Tibial nerve (tissue), 4 donors: ENCODE data around the gene ZBTB37. TPM values are rescaled to one million over a fixed set of nuclear protein-coding genes. Genes with fewer than 3 reads are reported as not detected.

Experiments
- DNase-seq, 2 donors: peaks; one replicate each; pipeline ENCODE4 v3.0.0-alpha.2; 2019; ENCODE audit warnings: low spot score in 2 of 2
- H3K27ac ChIP-seq, 4 donors: fragments of 200-600 bp; sonication (generic) in 3 of 4; one replicate each; pipeline ENCODE4 v1.5.1; 2017 to 2019; ENCODE audit warnings: mild to moderate bottlenecking in 1 of 4
- H3K27me3 ChIP-seq, 2 donors: fragments of 200-600 bp; sonication (generic) in 1 of 2; one replicate each; pipeline versions ENCODE4 v1.5.1 to v1.6.0; 2017 to 2019
- H3K36me3 ChIP-seq, 3 donors: fragments of 200-600 bp; sonication (generic); one replicate each; pipeline ENCODE4 v1.5.1; 2018 to 2019
- H3K4me1 ChIP-seq, 4 donors: fragments of 200-600 bp; sonication (generic) in 3 of 4; one replicate each; pipeline ENCODE4 v1.5.1; 2017 to 2019
- H3K4me3 ChIP-seq, 4 donors: fragments of 200-600 bp; sonication (generic) in 3 of 4; one replicate each; pipeline ENCODE4 v1.5.1; 2017 to 2019; ENCODE audit warnings: mild to moderate bottlenecking in 1 of 4, moderate library complexity in 1 of 4
- H3K9me3 ChIP-seq, 4 donors: fragments of 200-600 bp; sonication (generic) in 3 of 4; one replicate each; pipeline ENCODE4 v1.5.1; 2017 to 2019
- EP300 ChIP-seq, 2 donors: sonication (generic); formaldehyde crosslinking; IDR thresholded peaks; one replicate each; pipeline ENCODE4 v1.6.1; 2017; ENCODE audit warnings: antibody characterized with exemption in 2 of 2, mild to moderate bottlenecking in 1 of 2
- POLR2A ChIP-seq, 2 donors: fragments of 450-650 bp; IDR thresholded peaks; one replicate each; pipeline ENCODE4 v1.6.1; 2017; ENCODE audit warnings: antibody characterized with exemption in 2 of 2, mild to moderate bottlenecking in 2 of 2, moderate library complexity in 2 of 2
- WGBS, 2 donors: methylation state at CpG; one replicate each; pipeline ENCODE4 v1.1.5; 2018; 5-methylcytosine and 5-hydroxymethylcytosine counted together
- total RNA-seq, 4 donors: library from RNA; depleted of rRNA; stranded (reverse); fragments of >200 nt; gene quantifications; one replicate each; pipeline ENCODE4 v1.1.0, GENCODE V29; 2016
- TF ChIP-seq, protein P1 (sequence below), 5 experiments: fragments of 200-600 bp in 3 of 5; fragments of 450-650 bp in 2 of 5; sonication (generic) in 3 of 5; IDR thresholded peaks; one replicate each; pipeline ENCODE4 v1.5.1; 2016 to 2019; ENCODE audit warnings: antibody characterized with exemption in 5 of 5, mild to moderate bottlenecking in 3 of 5, moderate library complexity in 2 of 5

ZBTB37 gene
- total RNA-seq, 4 donors from 2014 or later, result 11.7 to 17.0 (median 13.7) TPM

DNA sequence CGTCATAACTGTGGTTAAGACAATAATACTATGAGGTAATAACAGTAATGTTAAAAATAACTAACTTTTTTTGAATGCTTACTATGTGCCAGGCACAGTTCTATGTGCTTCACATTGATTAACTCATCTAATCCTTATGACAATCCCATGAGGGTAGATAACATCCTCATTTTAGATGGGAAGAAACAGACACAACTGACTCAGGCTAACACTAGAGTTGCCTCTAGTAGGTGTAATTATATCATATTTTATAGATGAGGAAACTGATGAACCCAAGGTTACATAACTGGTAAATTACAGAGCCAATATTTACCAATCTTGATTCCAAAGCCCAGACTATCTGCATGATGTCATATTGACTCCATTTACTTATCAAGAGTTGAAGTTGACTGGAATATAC lies 25.4 kb downstream of the ZBTB37 start:
- WGBS, 2 donors, result 95 to 97% methylated on average over 1 of the region's 1 CpG
- DNase-seq, result no peak
- Histone ChIP-seq H3K27me3 (no peaks in the 10 kb centered on the region), H3K9me3 (no peaks in the 10 kb centered on the region), H3K27ac (no peak overlapping the region), H3K4me1 (peaks cover 0 to 8% (median 0%) of the 10 kb centered on the region in 4 donors), H3K4me3 (no peak overlapping the region), H3K36me3 (peaks cover 0 to 30% (median 0%) of the 10 kb centered on the region in 3 donors)
- TF ChIP-seq POLR2A (IDR thresholded peaks at IDR 0.05) (no peak), EP300 (IDR thresholded peaks at IDR 0.05) (no peak)
- TF ChIP-seq, protein P1, sequence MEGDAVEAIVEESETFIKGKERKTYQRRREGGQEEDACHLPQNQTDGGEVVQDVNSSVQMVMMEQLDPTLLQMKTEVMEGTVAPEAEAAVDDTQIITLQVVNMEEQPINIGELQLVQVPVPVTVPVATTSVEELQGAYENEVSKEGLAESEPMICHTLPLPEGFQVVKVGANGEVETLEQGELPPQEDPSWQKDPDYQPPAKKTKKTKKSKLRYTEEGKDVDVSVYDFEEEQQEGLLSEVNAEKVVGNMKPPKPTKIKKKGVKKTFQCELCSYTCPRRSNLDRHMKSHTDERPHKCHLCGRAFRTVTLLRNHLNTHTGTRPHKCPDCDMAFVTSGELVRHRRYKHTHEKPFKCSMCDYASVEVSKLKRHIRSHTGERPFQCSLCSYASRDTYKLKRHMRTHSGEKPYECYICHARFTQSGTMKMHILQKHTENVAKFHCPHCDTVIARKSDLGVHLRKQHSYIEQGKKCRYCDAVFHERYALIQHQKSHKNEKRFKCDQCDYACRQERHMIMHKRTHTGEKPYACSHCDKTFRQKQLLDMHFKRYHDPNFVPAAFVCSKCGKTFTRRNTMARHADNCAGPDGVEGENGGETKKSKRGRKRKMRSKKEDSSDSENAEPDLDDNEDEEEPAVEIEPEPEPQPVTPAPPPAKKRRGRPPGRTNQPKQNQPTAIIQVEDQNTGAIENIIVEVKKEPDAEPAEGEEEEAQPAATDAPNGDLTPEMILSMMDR (IDR thresholded peaks at IDR 0.05), result no peak

DNA sequence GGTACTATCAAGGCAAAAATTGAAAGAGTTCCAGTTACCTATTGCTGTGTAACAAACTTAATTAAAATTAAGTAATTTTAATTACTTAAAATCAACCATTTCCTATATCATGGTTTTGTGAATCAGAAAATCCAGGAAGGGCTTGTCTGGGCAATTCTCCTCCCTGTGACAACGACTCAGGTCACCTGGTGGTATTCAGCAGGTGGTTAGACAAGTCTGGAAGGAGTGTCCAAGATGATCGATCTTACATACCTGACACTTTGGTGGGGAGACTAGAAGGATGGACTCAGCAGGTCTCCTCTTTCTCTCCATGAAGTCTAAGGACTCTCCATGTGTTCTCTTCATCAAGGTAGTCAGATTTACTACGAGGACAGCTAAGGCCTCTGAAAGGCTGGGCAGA lies 26.0 kb downstream of the ZBTB37 start:
- no peak overlapping the region for H3K27ac ChIP-seq
- no peak for DNase-seq
- no peaks in the 10 kb centered on the region for H3K27me3 ChIP-seq
- H3K36me3 ChIP-seq, result peaks cover 0 to 26% (median 0%) of the 10 kb centered on the region in 3 donors
- H3K4me1 ChIP-seq, result peaks cover 0 to 8% (median 0%) of the 10 kb centered on the region in 4 donors
- 98 to 99% methylated on average over 3 of the region's 3 CpGs for WGBS, 2 donors
- no peak overlapping the region for H3K4me3 ChIP-seq
- TF ChIP-seq, protein P1 (IDR thresholded peaks at IDR 0.05), result no peak
- TF ChIP-seq POLR2A (IDR thresholded peaks at IDR 0.05) (no peak), EP300 (IDR thresholded peaks at IDR 0.05) (no peak)
- H3K9me3 ChIP-seq, result no peaks in the 10 kb centered on the region

DNA sequence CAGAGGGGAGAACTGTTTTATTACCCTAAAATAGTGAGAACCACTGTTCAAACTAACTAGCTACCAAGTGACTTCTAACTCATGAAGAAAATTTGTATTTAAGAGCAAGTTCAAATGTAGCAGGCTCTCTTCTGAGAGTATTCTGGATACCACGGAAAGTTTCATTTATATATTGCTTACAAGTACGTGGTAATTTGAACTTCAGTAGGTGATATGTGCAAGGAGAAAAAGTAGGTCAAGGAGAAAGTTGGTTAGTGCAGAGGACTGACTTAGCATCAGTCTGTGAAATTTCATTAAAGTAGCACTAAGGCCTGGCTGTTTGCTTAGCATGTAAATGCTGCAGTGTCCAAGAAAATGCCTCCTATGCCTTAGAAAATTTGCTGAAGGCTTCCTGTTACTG lies 32.2 kb downstream of the ZBTB37 start:
- no peaks in the 10 kb centered on the region for H3K27me3 ChIP-seq
- no peaks in the 10 kb centered on the region for H3K9me3 ChIP-seq
- H3K27ac ChIP-seq, result no peak overlapping the region
- no peak for TF ChIP-seq EP300 (IDR thresholded peaks at IDR 0.05)
- TF ChIP-seq POLR2A (IDR thresholded peaks at IDR 0.05), result no peak
- TF ChIP-seq, protein P1 (IDR thresholded peaks at IDR 0.05), result no peak
- 82 to 85% methylated on average over 2 of the region's 2 CpGs for WGBS, 2 donors
- DNase-seq, result no peak
- peaks cover 0 to 8% (median 0%) of the 10 kb centered on the region in 4 donors for H3K4me1 ChIP-seq
- H3K36me3 ChIP-seq, result peaks cover 0 to 14% (median 0%) of the 10 kb centered on the region in 3 donors
- H3K4me3 ChIP-seq, result no peak overlapping the region

DNA sequence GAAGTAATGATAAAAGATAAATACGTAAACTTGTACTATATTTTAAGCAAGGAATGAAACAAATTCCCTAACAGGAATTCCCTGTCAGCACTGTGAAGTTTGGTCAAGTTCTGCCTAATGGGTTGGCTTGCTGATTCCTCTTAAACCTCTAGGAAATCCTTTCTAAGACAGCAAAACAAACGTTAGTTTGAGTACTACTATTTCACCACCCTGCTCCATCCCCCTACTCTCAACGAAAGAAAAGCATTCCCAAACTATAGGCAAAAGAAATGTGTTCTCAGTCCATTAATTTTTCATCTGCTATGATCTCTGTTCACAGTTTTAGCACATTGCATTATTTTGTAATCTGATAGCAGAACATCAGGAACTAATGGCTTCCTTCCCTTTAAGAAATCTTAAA lies 32.8 kb downstream of the ZBTB37 start:
- WGBS, 2 donors, result 61 to 68% methylated on average over 3 of the region's 3 CpGs
- TF ChIP-seq EP300 (IDR thresholded peaks at IDR 0.05) (no peak), POLR2A (IDR thresholded peaks at IDR 0.05) (no peak)
- TF ChIP-seq, protein P1 (IDR thresholded peaks at IDR 0.05), result no peak
- Histone ChIP-seq H3K4me1 (peaks cover 0 to 8% (median 0%) of the 10 kb centered on the region in 4 donors), H3K27ac (no peak overlapping the region), H3K27me3 (no peaks in the 10 kb centered on the region), H3K9me3 (no peaks in the 10 kb centered on the region), H3K4me3 (no peak overlapping the region), H3K36me3 (peaks cover 0 to 14% (median 0%) of the 10 kb centered on the region in 3 donors)
- no peak for DNase-seq

DNA sequence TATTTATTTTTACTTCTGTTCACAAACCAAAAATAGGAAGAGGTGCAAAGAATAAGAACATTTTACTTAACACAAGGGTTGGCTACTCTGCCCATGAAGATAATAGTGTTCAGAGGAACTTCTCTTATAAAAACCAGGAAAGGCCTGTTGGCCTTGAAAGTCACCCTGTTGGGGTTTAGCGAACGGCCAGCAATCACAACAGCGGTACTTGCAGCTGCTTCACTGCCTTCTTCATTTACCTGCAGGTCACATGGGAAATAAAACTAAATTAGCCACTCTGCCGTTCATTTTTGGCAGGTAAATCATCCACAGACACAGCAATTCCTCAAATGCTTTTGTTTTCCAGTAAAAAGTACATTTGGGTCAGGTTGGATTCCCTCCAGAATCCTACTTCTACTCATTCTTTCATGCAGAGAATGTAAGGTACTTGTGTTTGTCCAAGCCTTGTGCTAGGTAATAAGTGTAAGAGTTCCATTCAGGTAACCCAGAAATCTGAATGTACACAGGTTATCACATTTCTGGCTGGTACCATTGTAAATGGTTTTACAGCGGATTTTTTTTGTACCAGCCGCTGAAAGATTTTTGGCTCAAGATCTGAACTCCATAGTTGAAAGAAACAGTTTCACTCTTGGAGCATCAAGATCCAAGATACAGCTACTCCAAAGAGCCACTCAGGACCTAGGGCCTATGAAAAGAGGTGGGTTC lies 35.8 kb downstream of the ZBTB37 start:
- Histone ChIP-seq H3K9me3 (no peaks in the 10 kb centered on the region), H3K4me3 (no peak overlapping the region), H3K4me1 (no peaks in the 10 kb centered on the region), H3K36me3 (peaks cover 0 to 22% (median 0%) of the 10 kb centered on the region in 3 donors), H3K27me3 (no peaks in the 10 kb centered on the region), H3K27ac (no peak overlapping the region)
- no peak for DNase-seq
- 85 to 87% methylated on average over 6 of the region's 6 CpGs for WGBS, 2 donors
- TF ChIP-seq, protein P1 (IDR thresholded peaks at IDR 0.05), result no peak
- TF ChIP-seq POLR2A (IDR thresholded peaks at IDR 0.05) (no peak), EP300 (IDR thresholded peaks at IDR 0.05) (no peak)
